ENCODE results near the gene CACNB2.

- TF ChIP-seq BHLHE40 (IDR thresholded peaks at IDR 0.05; ENCODE audit: borderline replicate concordance) (no peak), HDGF (IDR thresholded peaks at IDR 0.05; ENCODE audit: borderline replicate concordance) (no peak), CTBP1 (IDR thresholded peaks at IDR 0.05; ENCODE audit: borderline replicate concordance) (no peak), SP1 (IDR thresholded peaks at IDR 0.05) (no peak), NFRKB (IDR thresholded peaks at IDR 0.05) (no peak), ZNF384 (IDR thresholded peaks at IDR 0.05) (no peak), SUZ12 (IDR thresholded peaks at IDR 0.05) (no peak), FOXM1 (IDR thresholded peaks at IDR 0.05; ENCODE audit: borderline replicate concordance) (no peak), ELF4 (IDR thresholded peaks at IDR 0.05) (no peak), TARDBP (IDR thresholded peaks at IDR 0.05) (no peak), FOXA1 (IDR thresholded peaks at IDR 0.05) (no peak), PKNOX1 (IDR thresholded peaks at IDR 0.05) (no peak), ARNT (IDR thresholded peaks at IDR 0.05) (no peak), FOXK2 (IDR thresholded peaks at IDR 0.05) (no peak)
These were observed 83.7 kb downstream of the CACNB2 start for GRCh38 chr10:18223898-18224297.
